ENCODE results near the gene DGKD.
"Not testable (repeated sequence)": the region's sequence is repeated elsewhere in the genome, so short reads cannot be mapped to it uniquely, and the experiment has no call there.

The DGKD gene, protein sequence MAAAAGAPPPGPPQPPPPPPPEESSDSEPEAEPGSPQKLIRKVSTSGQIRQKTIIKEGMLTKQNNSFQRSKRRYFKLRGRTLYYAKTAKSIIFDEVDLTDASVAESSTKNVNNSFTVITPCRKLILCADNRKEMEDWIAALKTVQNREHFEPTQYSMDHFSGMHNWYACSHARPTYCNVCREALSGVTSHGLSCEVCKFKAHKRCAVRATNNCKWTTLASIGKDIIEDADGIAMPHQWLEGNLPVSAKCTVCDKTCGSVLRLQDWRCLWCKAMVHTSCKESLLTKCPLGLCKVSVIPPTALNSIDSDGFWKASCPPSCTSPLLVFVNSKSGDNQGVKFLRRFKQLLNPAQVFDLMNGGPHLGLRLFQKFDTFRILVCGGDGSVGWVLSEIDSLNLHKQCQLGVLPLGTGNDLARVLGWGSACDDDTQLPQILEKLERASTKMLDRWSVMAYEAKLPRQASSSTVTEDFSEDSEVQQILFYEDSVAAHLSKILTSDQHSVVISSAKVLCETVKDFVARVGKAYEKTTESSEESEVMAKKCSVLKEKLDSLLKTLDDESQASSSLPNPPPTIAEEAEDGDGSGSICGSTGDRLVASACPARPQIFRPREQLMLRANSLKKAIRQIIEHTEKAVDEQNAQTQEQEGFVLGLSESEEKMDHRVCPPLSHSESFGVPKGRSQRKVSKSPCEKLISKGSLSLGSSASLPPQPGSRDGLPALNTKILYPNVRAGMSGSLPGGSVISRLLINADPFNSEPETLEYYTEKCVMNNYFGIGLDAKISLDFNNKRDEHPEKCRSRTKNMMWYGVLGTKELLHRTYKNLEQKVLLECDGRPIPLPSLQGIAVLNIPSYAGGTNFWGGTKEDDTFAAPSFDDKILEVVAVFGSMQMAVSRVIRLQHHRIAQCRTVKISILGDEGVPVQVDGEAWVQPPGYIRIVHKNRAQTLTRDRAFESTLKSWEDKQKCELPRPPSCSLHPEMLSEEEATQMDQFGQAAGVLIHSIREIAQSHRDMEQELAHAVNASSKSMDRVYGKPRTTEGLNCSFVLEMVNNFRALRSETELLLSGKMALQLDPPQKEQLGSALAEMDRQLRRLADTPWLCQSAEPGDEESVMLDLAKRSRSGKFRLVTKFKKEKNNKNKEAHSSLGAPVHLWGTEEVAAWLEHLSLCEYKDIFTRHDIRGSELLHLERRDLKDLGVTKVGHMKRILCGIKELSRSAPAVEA

DNA sequence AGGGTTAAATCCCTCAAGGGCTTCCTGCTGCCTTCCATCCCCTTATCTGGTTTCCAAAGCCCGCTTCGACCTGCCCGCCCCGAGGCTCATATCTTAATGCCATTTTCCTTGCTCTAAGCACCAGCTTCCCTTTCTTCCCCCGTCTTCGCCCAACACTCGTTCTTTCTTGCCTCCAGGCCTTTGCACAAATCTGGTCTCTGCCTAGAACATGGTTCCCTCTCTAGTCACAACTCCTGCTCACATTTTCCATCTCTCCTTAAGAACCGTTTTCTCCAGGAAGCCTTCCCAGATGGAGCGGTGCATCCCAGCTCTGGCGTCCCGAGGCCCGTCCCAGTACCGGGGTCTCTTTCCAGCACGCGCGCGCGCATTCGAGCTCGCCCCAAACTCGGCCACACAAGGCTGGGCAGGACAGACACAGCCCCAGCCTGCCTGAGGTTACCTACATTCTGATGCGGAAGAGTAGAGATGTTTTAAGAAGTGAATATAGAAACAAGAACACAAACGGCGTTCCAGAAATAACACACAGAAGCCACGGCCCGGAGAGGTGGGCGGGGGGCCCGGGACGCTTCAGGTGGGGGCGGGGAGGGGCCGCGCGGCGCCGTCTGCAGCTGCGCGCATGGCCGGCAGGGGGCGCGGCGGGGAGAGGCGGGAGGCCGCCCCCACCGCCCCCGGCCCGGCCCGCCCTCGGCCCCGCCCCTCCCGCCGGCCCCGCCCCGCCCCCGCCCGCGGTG, at the start of gene DGKD:
DGKD (plus strand) TSS at position 726 of the 731 bp plus-strand sequence. CDS start 25 bp downstream, outside the sequence.
- DNase-seq (ENCODE audit: low spot score), result peak; percentile 96

DNA sequence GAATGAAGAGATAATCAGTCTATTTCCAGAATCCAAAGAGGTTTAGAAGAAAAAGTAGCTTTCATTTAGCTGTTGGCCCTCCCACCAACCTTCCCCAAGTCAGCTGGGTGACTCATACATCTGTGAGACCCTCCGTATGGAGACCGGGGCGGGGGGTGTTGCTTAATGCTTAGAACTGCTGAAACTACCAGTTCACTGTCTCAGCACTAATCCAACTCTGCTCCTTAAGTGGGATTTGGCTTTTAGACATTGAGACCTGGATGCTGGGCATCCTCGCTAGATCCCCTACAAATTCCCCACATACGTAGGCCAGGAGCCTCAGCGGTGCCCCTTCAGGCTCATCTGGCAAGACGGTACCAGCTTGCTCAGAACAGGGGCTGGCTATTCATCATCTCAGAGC, 46.7 kb upstream of the DGKD start, which contains the start of gene SAG:
SAG (plus strand) TSS at position 252 of the 400 bp plus-strand sequence. CDS start 1,374 bp downstream, outside the sequence.
- no peak for DNase-seq (ENCODE audit: low spot score)

DNA sequence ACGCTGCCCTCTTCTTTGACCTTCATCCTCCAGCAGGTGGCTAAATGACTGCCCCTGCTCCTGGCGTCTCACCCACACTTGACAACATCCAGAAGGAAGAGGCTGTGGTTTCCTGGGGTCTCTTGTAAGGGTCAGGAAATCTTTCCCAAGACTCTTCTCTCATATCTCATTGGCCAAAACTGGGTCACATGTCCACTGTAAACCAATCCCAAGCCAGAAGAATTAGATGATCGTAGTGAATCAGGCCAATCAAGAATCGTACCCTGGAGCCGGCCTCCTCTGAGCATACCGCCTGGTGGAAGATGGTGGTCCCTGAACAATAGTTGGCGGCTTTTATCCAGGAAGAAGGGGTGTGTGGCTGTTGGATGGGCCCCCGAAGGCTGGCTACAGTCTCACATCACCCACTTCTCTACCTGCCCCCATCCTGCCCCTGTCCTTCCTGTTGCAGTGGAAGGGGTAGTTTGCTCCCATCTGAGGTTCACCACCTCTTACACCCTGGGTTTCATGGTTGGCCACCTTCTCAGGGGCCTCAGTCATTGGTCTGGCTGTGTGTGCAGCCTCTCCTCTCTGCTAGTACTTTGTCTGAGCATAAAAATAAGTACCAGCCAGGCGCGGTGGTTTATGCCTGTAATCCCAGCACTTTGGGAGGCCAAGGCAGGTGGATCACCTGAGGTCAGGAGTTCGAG, 42.9 kb upstream of the DGKD start:
- no peak for DNase-seq (ENCODE audit: low spot score)

DNA sequence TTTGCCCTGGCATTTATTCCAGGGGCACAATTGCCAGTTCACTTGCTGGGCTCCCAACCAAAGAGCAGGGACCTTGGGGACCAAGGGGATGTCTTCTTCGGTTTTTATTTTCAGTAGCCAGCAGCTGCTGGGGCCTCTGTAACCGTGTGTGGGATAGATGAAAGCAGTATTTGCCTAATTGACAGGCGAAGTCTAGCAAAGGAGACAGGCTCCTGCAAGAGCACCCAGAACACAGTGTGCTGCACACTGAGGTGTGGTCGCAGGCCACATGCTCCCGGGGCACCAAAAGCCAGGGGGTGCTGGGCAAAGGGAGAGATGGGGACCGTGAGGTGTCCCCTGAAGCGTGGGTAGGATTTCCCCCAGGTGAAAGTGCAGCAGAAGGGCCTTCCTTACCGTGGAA, 41.4 kb upstream of the DGKD start:
- peak; percentile 15 for DNase-seq (ENCODE audit: low spot score)

DNA sequence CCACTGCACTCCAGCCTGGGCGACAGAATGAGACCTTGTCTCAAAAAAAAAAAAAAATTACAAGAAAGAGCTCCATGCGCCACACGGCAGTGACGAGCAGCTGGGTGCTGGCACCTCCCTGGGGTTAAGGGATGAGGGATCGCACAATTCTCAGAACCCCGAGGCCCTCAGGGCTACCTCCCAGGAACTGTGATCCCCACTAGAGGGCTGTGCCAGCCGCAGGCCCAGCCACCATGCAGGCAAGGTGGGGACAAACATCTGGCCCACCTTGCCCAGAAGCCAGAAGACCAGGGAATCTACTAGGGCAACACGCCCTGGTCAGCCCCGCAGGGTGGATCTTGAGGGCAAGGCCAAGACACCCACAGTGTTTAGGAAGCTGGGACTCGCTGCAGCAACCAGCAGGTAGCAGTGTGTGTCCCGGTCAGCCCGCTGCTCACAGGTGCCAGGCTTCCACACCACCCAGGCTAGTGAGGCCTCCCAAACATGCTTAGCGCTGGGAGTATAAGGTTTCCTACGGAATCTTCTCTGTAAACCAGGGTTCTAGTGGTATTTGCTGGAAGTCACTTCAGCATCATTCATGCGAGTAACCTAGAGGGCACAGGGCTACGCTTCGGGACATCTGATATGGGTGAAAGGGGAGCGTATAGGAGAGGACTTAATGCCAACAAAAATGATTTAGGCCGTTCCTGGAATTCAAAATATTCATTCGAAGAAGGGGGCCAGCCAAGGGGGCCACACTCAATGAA, 39.9 kb upstream of the DGKD start:
- no peak for DNase-seq (ENCODE audit: low spot score)

DNA sequence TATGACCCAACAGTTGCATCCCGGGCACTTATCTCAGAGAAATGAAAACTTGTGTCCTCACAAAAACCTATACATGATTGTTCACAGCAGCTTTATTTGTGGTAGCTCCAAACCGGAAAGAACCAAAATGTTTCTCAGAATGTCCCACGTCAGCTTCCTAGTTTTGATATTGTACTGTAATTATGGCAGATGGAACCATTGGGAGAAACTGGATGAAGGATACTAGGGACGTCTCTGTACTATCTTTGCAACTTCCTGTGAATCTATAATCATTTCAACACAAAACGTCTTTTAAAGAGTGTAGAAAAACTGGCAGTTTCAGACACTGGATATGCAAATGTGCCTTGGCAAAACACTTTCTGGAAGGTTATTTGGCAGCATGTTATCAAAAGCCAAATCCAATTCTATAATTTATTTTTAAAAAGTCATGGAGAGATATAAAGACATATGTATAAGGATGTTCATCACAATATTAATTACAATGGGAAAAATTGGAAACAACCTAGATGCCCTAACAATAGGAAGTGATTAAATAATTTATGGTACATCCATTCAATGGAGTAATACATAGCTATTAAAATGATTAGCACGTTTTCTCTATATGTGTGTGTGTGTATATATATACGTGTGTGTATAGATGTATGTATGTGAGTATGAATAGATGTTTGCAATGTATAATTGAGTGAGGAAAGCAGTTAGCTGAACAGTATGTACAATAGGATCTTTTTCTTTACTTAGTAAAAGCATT, 36.9 kb upstream of the DGKD start:
- DNase-seq (ENCODE audit: low spot score), result no peak

DNA sequence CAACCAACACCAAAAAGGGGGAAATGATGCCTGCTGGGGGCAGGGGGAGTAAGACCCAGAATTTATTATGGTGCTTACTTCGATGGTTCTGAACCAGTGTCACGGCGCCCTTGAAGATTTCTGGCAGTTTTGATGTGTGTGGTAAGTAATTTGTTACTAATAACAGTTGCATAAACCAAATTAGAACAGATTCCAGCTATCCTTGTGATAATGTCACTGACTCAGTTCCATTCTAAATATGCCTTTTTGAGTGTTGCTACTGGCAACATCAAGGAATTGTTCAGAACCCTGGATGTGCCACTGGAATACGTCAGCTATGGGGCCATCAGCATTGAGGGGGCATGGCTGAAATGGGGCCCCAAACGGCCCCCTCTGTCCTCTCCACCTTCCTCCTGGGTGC, 35.0 kb upstream of the DGKD start:
- DNase-seq (ENCODE audit: low spot score), result no peak

DNA sequence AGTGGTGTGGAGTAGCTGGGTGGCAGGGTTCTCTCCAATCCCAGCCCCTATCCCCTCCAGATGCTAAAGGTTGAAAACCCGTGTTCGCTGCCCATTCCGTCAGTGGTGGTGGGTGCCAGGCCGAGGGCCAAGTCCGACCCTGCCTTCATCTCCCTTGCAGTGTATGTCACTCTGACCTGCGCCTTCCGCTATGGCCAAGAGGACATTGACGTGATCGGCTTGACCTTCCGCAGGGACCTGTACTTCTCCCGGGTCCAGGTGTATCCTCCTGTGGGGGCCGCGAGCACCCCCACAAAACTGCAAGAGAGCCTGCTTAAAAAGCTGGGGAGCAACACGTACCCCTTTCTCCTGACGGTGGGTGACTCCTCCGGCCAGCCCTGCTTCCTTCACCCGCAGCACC, 33.8 kb upstream of the DGKD start:
- no peak for DNase-seq (ENCODE audit: low spot score)

DNA sequence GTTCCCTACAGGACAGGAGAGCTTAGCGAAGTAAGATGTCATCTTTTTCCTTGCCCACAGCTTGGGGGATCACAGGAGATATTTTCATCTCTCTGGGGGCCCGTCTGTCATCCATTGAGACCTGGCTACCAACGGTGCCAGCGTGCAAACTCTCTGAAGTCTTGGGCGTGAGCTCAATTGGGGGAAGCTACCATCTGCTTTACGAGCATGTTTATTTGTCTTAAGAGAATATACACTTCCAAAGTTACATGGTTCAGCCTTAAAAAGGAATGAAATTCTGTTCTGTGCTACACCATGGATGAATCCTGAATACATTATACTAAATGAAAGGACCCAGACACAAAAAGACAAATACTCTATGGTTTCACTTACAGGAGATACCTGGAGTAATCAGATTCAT, 33.1 kb upstream of the DGKD start:
- DNase-seq (ENCODE audit: low spot score), result no peak

DNA sequence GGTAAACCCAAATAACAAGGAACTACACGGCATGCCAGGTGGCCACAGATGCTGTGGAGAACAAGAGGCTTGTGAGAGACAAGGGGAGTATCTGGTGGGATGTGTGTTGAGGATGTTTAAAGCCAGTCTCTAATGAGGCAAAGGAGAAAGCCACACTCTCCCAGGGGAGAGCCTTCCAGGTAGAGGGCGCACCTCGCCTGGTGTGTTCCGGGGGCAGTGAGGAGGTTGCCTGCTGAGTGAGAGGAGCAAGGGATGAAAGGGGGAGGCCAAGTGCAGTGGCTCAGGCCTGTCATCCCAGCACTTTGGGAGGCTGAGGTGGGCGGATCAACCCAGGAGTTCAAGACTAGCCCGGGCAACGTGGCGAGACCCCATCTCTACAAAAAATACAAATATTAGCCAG, 30.4 kb upstream of the DGKD start:
- DNase-seq (ENCODE audit: low spot score), result no peak

DNA sequence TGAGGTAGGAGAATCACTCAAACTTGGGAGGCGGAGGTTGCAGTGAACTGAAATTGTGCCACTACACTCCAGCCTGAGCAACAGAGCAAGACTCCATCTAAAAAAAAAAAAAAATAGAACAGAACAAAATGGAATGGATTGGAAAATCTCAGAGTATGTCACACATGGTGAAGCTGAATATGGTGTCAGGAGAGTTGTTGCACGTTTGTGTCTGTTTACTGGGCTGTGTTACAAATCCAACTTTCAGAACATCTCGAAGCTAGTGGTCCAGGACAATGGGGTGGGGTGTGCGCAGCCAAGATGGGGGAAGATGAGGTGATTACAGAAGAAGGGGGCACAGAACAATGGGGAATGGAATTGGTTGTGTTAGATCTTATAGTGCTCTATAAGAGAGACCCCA, 29.0 kb upstream of the DGKD start:
- no peak for DNase-seq (ENCODE audit: low spot score)

DNA sequence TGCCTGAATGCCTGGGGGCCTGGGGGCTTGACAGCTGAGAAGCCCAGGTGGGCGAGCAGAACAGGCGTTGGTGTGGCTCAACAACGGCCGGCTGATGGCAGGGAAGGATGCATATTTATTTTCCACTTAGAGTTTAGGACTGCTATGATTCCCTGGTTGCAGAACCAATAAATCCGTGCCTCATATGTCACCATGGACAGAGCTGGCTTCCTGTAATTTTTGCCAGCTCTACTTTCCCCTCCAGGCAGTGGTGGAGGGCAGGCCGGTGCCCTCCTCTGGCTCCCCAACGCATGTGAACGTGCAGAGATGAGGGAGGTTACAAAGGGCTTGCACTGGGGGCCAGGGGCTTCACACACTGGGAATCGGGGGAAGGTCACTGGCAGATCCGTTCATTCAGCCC, 28.5 kb upstream of the DGKD start:
- no peak for DNase-seq (ENCODE audit: low spot score)

DNA sequence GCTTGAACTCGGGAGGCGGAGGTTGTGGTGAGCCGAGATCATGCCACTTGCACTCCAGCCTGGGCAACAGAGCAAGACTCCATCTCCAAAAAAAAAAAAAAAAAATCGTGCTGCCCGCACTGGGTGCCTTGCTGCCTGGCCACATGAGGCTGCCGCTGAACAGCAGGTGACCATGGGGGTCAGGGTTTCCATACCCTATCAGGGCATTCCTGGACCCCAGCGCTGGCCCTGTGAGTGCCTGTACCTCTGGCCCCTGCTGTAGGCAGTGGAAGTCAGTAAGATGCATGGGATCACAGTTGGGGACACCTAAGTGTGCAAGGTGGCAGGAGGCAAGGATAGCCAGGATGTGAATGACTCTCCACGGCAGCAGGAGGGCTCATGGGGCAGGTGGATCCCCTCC, 27.8 kb upstream of the DGKD start:
- DNase-seq (ENCODE audit: low spot score), result no peak

DNA sequence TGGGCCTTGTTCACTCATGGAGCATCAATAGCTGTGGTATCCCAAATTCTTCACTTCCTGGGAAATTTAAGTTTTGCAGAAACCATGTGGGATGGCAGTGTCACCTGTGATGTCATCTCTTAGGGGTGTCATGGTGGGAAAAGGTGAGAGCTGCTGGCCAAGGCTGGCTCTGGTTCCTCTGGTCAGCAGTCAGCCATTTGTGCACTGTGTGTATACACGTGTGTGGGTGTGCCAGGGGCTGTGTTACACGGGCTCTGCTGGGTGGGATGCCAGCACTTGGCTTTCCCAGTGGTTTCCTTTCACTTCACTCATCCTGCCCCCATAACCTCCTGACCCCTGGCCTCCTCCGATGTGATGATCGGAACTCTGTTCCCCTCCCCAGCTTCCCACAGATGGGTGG, 25.4 kb upstream of the DGKD start:
- DNase-seq (ENCODE audit: low spot score), result no peak

DNA sequence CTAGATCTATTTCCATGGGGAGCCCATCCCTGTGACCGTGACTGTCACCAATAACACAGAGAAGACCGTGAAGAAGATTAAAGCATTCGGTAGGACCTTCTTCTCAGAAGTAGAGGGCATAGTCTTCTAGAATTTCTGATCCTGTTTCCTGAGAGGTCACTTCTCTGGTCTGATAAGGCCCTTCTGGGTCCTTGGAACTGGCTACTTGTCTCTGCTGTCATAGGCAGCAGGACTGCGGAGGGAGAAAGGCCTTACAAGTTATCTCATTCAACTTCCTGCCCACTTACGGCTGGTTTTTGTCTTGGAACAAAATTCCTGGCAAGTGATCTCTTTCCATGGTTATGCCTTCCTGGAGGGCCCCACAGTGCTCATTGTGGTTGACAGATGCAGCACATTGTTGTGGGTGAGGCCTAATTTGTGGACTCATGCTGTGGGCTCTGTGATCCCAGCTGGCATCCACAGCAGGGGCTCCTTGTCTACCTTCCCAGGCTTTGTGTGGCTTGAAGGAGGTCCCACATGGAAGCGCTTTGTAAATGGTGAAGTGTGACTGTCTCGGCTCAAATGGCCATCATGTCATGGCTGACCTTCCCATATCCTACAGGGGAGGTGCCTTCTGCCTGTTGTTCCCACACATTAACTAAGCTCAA, 24.7 kb upstream of the DGKD start:
- no peak for DNase-seq (ENCODE audit: low spot score)

DNA sequence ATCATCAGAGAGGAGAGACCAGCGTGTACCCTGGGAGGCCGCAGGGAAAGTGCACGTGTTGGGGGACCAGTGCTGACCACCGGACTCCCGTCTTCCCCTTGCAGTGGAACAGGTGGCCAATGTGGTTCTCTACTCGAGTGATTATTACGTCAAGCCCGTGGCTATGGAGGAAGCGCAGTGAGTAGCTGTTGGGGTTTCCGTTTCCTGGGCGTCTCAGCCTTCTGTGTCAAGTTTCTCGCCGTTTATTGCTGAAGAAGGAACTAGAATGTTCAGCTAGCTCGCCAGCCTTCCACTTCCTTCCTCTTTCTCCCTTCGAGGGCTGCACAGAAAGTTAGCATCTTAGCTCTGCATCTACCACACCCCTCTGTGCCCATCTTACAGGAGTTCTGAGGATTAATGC, 22.8 kb upstream of the DGKD start:
- peak; percentile 68 for DNase-seq (ENCODE audit: low spot score)

DNA sequence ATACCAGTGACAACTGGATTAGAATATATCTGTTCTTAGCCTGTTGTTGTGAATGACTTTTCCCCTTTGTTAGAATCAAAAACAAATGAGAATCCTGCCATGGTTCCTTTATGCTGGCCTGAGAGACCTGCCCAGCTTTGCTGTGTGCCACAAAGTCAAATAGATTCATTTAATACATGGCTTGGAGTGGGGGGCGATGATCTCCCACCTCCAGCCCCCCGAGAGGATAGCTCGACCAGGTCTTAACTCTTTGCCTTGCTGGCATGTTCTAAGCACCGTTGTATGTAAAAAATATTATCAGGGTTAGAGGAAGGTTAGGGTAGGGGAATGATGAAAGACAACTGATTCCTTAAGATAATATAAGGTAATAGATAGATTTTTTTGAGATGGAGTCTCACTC, 22.2 kb upstream of the DGKD start:
- DNase-seq (ENCODE audit: low spot score), result no peak

DNA sequence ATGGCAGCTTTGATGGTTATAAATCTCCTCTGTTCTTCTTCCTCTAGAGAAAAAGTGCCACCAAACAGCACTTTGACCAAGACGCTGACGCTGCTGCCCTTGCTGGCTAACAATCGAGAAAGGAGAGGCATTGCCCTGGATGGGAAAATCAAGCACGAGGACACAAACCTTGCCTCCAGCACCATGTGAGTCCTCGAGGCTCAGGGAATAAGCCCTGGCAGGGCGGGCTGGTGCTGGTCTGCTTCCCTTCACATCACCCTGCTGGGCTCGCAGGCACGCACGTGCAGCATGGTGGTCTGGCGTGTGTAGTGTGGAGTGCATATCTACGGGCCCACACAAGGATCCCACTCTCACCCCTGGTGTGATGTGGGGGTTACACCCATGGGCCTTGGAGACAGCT, 19.4 kb upstream of the DGKD start:
- no peak for DNase-seq (ENCODE audit: low spot score)

DNA sequence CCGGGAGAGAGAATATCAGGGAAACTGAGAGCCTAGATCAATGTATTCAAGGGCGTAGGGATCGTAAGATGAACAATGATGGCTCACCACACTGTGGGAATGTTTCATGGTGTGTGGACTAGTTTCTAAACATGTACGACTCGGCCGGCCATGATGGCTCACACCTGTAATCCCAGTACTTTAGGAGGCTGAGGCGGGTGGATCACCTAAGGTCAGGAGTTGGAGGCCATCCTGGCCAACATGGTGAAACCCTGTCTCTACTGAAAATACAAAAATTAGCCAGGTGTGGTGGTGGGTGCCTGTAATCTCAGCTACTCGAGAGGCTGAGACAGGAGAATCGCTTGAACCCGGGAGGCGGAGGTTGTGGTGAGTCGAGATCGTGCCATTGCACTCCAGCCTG, 18.2 kb upstream of the DGKD start:
- DNase-seq (ENCODE audit: low spot score), result not testable (repeated sequence)

All from germinal center (tissue), 1 donor.